Stimulated activated CD8-positive, alpha-beta memory T cell treated with anti-CD3 and anti-CD28 coated beads, Interleukin-7, amount 100 ng/mL, for 48 hours (primary cell): ENCODE data around the gene NFIA.
"Not testable (repeated sequence)": the region's sequence is repeated elsewhere in the genome, so short reads cannot be mapped to it uniquely, and the experiment has no call there.

Experiments
- DNase-seq, 2 donors: peaks; one replicate each; pipeline ENCODE4 v3.0.0-alpha.2; 2020; ENCODE audit warnings: low read depth in 1 of 2; ENCODE audit errors: extremely low read depth in 1 of 2

Gene NFIA

GRCh38 chr1:61463220-61463619 lies 380.9 kb downstream of the NFIA start:
- DNase-seq: no peak

- DNase-seq: not testable (repeated sequence)
Measured at GRCh38 chr1:61467836-61468235, 385.5 kb downstream of the NFIA start.

DNA sequence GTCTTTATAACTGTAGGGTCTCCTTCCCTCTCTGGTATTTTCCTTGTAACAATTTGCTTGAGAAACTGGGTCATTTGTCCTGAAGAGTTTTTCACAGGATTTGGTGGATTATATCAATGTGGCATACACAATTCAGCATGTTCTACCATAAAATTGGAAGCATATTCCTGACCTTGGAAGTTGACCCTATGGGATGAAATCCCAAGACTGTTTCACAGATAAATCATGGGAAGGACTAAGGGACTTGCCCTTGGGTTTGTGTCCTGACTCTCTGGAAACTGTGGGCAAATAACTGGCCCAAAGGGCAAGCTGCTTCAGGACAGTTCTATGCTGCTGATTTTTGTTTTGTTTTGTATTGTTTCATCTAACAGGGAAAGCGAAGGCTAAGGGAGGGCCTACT lies 387.0 kb downstream of the NFIA start:
- no peak for DNase-seq

- no peak for DNase-seq
Measured at GRCh38 chr1:61472876-61473275, 390.5 kb downstream of the NFIA start.

DNA sequence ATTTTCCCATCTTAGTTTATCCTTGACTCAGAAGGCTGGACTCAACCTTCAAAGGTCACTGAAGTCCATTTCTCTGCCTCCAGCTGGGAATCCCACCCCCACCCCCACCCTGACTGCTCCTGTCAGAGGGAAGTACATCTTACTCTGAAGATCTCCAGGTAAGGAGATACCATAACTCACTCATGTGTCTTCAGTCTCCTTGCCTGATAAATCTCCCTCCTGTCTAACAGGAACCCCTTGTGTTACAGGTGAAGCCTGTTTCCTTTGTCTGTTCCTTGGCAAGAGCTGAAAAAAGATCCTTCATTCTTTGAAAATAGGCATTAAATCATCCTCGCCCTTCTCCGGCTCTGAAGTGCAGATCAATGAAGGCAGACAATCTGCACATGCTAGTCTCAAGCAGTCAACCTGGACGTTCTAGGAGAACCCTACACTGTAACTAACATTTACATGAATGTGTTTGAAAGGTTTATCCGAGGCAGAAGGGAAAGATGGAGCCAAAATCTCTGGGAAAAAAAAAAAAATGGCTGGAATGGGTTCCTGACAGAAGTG lies 392.0 kb downstream of the NFIA start:
- DNase-seq: no peak

DNA sequence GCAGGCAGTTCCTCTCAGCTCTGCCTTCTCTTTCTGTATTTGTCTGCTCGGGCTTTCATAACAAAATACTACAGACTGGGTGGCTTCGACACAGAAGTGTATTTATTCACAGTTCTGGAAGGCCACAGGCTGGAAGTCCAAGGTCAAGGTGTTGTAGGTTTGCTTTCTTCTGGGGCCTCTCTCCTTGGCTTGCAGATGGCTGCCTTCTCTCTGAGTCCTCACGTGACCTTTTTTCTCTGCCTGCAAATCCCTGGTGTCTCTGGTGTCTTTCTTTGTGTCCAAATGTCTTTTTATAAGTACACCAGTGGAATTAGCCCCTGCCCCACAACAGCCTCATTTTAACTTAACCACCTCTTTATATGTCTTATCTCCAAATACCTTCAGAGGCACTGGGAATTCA lies 392.6 kb downstream of the NFIA start:
- DNase-seq: no peak

GRCh38 chr1:61477301-61477700 lies 394.9 kb downstream of the NFIA start:
- DNase-seq: no peak

DNA sequence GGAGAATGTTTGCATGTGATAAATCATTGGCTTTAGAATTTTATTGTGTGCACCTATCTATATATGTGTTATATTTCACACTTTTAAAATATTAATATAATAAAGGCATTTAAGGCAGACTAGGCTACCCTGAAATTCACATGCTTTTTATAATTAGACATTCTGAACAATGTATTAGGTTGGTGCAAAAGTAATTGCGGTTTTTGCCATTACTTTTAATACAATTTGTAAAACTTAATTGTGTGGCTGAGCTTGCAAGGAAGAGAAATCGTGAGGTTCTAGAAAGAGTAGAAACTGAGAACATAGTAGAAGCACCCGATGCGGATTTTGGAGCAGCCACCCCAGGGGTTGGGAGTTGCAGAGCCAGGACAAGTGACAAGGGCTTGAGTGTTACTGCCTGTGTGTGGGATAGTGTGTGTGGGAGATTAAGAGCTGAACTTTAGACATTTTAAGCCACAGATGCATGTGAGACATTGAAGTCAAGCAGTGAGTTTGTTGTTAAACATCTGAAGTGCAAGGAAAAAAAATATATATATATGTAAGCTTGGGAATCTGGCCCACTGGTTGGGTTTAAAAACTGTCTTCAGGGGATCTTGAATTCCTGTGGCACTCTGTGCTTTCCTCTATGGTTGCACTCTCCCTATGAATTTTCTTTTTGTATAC lies 398.0 kb downstream of the NFIA start:
- no peak for DNase-seq

DNA sequence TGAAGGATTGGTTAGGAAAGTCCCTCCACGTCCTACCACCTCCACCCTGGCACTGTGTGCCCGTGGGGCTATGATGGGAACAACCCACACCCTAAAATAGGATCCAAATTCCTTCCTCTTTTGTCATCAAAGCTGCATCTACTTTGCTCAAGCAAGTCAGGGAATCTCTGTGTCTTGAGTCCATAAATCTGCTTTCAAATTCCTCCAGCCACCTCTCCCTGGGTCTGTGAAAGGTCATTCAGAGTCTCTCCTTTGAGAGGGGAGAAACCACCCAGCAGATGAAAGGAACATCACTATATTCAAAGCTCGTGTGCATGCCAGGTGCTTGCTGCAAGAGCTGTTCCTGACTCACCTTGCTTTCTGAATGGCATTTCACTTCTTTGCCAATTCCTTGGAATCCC lies 399.0 kb downstream of the NFIA start:
- no peak for DNase-seq

DNA sequence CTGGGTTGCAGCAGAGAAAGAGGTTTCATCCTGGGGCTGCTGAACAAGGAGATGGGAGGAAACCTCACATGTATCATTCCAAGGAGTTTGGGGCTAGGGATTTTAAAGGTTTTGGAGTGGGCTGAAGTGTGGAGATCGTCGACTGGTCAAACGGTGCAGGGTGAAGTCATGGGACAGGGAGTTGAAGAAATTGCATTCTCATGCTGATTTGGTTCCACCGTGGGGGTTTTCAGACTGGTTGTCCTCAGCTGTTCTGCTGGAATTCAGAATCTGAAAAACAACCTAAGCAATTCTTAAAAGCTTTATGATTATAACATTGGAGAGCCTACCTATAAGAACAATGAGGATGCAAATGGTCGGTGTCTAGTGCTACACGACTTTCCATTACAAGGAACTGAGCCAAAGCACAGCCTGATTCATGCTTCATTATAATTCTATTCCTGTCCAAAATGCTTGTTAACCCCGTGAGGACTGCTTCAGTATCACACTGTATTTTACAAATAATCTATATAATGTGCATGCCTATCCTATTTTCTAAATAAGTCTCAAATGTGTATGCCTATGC lies 399.9 kb downstream of the NFIA start:
- no peak for DNase-seq

GRCh38 chr1:61486783-61487536 lies 404.6 kb downstream of the NFIA start:
- DNase-seq: no peak

GRCh38 chr1:61487801-61488200 lies 405.4 kb downstream of the NFIA start:
- DNase-seq: no peak

GRCh38 chr1:61490924-61491323 lies 408.6 kb downstream of the NFIA start:
- DNase-seq: no peak

DNA sequence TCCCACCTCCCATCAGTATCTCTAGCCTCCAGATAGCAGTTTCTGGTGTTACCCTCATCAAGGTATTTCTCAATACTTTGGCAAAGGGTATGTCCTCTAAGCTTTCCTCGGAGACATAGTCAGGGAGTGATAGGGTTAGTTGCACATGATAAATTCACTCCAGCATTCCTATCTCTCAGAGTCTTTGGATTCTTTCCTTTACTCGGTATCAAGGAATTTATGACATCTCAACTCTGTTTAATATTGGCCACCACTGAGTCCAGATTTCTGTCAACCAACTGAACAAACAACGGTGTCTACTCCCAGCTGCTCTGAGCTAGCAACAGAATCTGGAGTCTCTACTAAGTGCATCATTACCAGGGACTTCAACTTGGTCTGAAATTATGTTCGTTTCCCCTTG lies 409.1 kb downstream of the NFIA start:
- no peak for DNase-seq

- no peak for DNase-seq
Measured at GRCh38 chr1:61494000-61494399, 411.6 kb downstream of the NFIA start.

- DNase-seq: no peak
Measured at GRCh38 chr1:61496501-61496900, 414.1 kb downstream of the NFIA start.

- no peak for DNase-seq
Measured at GRCh38 chr1:61497013-61497412, 414.7 kb downstream of the NFIA start.

DNA sequence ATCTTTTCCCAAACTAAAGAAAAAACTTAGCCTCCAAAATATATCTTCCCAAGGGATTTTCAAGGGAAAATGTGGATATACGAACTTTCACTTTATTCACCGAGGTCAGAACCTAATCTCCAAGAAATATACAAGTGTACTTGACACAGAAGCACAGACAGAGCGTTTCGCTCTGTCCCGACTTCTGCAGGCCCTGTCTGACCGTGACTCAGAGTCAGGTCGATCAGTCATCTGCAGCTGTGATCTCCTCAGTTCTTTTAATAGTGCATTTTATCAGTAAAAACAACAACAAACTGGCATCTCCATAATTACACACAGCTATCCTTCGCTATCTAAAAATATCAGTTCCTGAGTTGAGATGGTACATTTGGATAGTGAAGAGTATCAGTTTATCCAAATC lies 416.0 kb downstream of the NFIA start:
- DNase-seq: no peak

DNA sequence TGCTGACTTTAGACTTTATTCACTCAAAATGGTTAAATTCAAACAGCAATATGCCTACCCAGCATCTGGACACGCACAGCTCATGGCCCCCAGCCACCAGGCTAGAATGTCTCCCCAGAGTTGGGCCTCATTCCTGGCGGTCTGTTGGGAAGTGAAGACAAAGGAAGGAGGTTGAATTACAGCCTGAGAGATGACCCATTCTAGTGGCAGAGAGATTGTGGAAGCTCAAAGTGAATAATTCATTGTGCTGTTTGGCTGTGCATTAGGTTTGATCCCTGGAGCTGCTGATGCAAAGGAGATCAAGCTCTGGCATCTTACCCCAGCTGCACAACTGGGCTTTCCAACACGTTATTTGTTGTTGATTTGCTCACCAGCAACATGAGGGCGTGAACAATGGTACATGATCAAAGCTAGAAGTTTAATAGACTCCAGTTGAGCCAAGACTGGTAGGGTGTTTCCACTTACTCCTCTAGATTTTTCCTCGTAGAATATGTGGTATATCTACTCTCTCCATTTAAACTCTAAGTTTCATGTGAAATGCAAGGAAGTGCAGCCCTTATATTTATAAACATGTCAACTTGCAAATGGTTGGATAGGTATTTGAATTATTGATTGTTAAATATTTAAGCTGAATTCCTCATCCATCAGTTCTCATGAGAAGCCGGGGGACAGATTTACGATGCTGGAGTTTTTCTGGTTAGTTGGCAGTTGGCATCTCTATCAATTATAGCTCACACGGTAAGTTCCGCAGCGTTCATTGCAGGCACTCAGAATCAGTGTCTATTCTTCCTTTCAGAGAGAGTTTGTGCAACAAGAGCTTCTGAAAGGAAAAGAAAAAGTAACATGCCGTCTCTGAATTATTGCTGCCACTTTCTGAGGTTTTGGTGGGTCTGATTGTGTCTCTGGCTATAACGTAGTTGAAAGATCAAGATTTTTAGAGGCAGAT lies 419.9 kb downstream of the NFIA start:
- DNase-seq: no peak

DNA sequence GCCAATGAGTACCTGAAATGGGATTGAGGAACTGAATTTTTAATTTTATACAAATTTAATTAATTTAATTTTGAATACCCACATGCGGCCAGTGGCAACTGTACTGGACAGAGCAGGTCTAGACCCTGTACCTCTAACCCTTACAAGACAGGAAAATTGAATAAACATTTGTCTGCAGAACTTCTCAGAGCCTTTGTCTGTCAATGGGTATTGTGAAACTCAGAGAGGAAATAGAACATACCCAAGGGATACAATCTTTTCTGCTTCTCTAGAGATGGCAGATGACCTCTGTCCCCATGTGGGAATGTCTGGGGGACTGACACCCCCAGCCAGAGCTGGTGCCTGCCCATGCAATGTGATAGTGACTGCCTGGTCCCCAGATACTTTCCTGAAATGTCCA lies 421.9 kb downstream of the NFIA start:
- DNase-seq: no peak

GRCh38 chr1:61504852-61505390 lies 422.6 kb downstream of the NFIA start:
- DNase-seq: no peak
